ENCODE measurements around the gene TBL1X.

Gene TBL1X

GRCh38 chrX:9745417-9746115 is 280.7 kb downstream of the TBL1X start:
- H3K27ac ChIP-seq, result no peak overlapping the region
- TF ChIP-seq, protein P1, sequence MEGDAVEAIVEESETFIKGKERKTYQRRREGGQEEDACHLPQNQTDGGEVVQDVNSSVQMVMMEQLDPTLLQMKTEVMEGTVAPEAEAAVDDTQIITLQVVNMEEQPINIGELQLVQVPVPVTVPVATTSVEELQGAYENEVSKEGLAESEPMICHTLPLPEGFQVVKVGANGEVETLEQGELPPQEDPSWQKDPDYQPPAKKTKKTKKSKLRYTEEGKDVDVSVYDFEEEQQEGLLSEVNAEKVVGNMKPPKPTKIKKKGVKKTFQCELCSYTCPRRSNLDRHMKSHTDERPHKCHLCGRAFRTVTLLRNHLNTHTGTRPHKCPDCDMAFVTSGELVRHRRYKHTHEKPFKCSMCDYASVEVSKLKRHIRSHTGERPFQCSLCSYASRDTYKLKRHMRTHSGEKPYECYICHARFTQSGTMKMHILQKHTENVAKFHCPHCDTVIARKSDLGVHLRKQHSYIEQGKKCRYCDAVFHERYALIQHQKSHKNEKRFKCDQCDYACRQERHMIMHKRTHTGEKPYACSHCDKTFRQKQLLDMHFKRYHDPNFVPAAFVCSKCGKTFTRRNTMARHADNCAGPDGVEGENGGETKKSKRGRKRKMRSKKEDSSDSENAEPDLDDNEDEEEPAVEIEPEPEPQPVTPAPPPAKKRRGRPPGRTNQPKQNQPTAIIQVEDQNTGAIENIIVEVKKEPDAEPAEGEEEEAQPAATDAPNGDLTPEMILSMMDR (conservative IDR thresholded peaks at IDR 0.05), result no peak
- TF ChIP-seq ZFX (IDR thresholded peaks at IDR 0.05), result no peak

DNA sequence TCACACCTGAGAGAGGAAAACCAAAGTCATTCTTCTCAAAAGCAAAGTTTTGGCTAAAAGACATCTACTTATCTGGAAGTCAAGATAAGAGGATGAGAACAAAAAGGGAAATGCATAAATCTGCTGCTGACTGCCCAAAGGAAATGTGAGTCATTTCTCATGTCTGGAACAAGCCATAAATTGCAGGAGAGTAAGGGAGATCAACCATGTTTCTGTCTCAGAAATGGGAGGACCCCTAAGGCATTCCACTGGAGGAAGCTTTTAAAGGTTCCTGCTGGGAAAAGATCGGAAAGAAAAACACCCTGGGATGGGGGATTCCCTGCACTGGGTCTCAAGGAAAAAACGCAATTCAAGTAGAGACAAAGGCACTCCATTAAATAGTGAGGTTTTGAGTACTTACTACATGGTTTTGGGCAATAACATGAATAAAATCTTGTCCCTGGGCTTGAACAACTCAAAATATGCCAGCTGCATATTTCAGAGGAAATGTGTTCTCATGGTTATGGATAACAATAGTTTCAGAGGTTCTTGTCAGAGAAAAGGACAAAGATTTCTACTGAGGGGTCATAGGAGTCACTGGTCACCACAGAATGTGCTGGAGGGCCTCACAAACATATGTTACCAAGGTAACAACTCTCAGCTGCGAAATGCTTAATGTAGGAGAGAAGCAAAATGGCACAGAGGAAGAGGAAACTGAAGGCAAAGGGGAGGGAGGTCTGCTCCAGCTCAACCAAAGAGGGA is 281.5 kb downstream of the TBL1X start:
- no peak for TF ChIP-seq ZFX (IDR thresholded peaks at IDR 0.05)
- TF ChIP-seq, protein P1 (conservative IDR thresholded peaks at IDR 0.05), result no peak
- H3K27ac ChIP-seq, result no peak overlapping the region

- TF ChIP-seq, protein P1 (conservative IDR thresholded peaks at IDR 0.05), result no peak
- no peak for TF ChIP-seq ZFX (IDR thresholded peaks at IDR 0.05)
- no peak overlapping the region for H3K27ac ChIP-seq
These were observed 282.8 kb downstream of the TBL1X start for GRCh38 chrX:9747644-9748043.

DNA sequence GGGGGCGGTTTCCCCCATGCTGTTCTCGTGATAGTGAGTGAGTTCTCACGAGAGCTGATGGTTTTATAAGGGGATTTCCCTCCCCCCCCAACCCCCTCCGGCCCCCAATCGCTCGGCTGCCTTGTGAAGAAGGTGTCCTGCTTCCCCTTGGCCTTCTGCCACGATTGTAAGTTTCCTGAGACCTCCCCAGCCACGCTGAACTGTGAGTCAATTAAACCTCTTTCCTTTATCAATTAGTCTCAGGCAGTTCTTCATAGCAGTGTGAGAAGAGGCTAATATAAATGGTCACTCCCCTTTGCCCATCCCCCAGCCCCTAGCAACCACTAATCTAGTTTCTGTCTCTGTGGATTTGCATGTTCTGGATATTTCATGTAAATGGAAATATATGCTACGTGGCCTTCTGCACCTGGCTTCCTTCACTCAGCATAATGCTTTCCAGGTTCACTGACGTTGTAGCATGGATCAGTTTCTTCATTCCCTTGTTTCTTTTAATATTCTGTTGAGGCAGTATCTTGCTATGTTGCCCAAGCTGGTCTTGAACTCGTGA is 284.4 kb downstream of the TBL1X start:
- H3K27ac ChIP-seq, result no peak overlapping the region
- TF ChIP-seq, protein P1 (conservative IDR thresholded peaks at IDR 0.05), result no peak
- TF ChIP-seq ZFX (IDR thresholded peaks at IDR 0.05), result no peak

DNA sequence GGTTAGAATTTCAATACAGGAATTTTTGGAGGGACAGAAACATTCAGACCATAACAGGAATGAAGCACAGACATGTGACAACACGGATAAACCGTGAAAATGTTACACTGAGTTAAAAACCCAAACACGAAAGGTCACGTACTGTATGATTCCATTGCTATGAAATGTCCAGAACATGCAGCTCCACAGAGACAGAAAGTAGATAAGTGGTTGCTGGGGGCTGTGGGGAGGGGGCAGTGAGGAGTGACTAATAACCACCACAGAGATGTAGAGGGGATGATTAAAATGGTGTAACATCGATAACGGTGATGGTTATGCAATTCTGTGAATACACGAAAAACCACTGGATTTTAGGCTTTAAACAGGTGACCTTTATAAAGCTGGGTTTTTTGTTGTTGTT is 292.5 kb downstream of the TBL1X start:
- TF ChIP-seq ZFX (IDR thresholded peaks at IDR 0.05), result no peak
- TF ChIP-seq, protein P1 (conservative IDR thresholded peaks at IDR 0.05), result no peak
- no peak overlapping the region for H3K27ac ChIP-seq

DNA sequence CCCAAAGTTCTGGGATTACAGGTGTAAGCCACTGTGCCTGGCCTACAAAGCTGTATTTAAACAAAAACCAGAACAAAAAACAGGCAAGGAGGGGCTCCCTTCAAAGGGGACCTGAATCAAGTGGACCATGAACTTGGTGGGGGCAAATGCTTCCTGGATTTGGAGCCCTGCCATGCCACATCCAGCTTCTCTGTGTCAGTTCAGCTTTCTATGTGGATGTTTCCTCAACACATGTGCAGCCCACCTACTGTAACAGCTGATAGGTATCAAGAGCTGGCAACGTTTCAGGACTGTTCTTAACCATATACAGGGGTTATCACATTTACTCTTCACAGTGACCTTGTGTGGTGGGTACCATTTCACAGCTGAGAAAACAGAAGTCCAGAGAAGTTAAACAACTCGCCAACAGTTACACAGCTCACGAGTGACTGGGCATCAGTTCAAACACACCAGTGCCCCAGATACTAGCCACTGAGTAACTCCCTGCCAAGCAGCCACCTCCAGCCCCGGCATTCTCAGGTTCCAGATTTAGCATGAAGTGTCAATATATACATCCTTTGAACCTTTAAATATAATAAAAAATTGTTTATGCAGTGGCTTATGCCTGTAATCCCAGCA is 293.3 kb downstream of the TBL1X start:
- TF ChIP-seq, protein P1 (conservative IDR thresholded peaks at IDR 0.05), result no peak
- TF ChIP-seq ZFX (IDR thresholded peaks at IDR 0.05), result no peak
- no peak overlapping the region for H3K27ac ChIP-seq

DNA sequence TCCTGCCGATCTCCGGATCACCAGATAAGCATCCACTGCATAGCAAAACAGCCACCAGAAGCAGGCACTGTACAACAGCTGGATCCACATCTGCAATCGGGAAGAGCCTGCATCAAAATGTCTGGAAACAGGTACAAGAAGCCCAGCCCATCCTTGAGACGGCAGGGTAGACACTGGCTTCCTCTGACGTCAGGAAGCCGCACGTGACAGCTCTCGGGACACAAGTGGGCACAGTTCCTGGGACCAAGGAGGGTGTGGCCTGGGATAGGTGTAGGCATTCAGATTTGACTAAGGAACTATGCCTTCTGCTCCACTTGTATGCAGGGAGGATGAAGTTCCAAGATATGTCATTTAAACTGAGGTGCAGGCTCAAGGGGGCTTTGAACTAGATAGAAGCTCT is 294.5 kb downstream of the TBL1X start:
- H3K27ac ChIP-seq, result no peak overlapping the region
- TF ChIP-seq, protein P1 (conservative IDR thresholded peaks at IDR 0.05), result no peak
- no peak for TF ChIP-seq ZFX (IDR thresholded peaks at IDR 0.05)
